Islet precursor cell (in vitro differentiated cells): ENCODE results near the gene MS4A18.

Experiments
- DNase-seq: peaks from one replicate; pipeline ENCODE4 v3.0.0-alpha.2; 2018

The MS4A18 gene

DNA sequence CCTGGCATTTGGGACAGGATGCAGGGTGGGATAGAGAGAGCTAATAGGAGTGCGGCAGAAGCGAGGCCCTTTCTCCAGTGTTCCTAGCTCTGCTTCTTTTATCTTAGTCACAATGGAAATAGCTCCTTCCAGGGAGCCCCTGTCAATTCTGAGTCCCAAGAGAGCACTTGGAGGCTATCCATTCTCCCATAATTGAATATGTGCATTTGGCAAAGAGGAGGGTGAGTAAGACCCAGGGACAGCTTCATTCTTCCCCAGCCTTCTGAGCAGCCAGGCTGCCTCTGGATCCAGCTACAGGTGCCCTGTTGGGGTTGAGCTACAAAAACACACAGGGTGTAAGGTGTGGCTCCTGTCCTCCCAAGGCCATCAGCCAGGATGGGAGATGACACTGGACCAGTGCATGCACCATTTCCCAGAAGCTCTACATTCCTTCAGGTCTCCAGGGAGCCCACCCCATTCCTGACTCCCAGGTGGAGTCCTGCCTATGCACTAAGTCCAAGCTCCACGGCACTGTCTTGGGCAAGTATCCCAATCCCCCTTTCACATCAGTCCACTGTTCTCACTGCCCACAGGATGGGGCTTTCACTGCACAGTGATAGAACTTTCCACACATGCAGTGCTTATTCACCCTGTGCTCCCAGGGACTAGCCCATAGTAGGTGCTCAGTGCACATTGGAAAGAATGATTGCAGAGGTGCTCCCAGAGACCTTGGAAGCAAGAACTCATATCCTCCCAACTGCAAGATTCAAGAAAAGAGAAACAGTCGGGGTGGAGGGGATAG, 66.8 kb downstream of the MS4A18 start:
- DNase-seq, result no peak

DNA sequence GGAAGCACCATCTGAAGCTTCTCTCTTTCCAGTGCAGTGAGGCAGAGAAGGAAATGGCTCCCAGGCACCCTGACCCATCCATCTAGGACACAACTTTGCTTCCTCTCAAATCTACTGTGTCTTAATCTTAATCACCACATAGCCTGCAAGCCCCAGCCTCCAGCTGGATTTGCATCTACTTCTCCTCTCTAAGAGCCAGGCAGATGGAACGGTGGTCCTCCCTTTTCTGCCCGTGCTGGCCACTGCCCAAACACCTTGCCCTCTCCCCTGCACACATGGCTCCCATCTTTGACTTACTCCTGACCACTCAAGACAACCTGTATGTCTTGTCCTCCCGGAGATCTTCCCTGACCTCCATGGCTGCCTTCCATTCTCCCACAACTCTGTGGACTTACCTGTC, 68.0 kb downstream of the MS4A18 start:
- DNase-seq, result no peak
